Neural cell (in vitro differentiated cells): ENCODE data around the gene POT1. TPM values are rescaled to one million over a fixed set of nuclear protein-coding genes. Genes with fewer than 3 reads are reported as not detected.

Experiments
- H2AFZ ChIP-seq: fragments of 200-600, 300-800 bp; sonication (generic), shearing (Covaris generic); 2 replicates; pipeline ENCODE4 v1.6.0; 2014; ENCODE audit warnings: low read depth, mild to moderate bottlenecking, antibody characterized with exemption, low read length, moderate library complexity
- H3F3A ChIP-seq: fragments of 200-600 bp; shearing (Covaris generic); 2 replicates; pipeline ENCODE4 v1.6.1; 2016; ENCODE audit warnings: mild to moderate bottlenecking, moderate library complexity, mixed read lengths, antibody characterized with exemption, low read length; ENCODE audit not compliant: insufficient read depth, poor library complexity, severe bottlenecking
- H3K27ac ChIP-seq: fragments of 200-600, 300-800 bp; sonication (generic), shearing (Covaris generic); 2 replicates; pipeline ENCODE4 v1.5.1; 2014; ENCODE audit warnings: mild to moderate bottlenecking, low read length, moderate library complexity
- H3K27me3 ChIP-seq: fragments of 300-800, 200-600 bp; sonication (generic), shearing (Covaris generic); 2 replicates; pipeline ENCODE4 v1.6.0; 2014; ENCODE audit warnings: mild to moderate bottlenecking, low read depth, low read length, moderate library complexity; ENCODE audit not compliant: insufficient read depth
- H3K36me3 ChIP-seq: fragments of 300-800, 200-600 bp; sonication (generic), shearing (Covaris generic); 2 replicates; pipeline ENCODE4 v1.5.1; 2014; ENCODE audit warnings: mild to moderate bottlenecking, antibody characterized with exemption, low read length, moderate library complexity; ENCODE audit not compliant: insufficient read depth
- H3K4me2 ChIP-seq: fragments of 300-800, 200-600 bp; sonication (generic), shearing (Covaris generic); 2 replicates; pipeline ENCODE4 v1.6.0; 2014; ENCODE audit warnings: mild to moderate bottlenecking, low read length
- H3K4me3 ChIP-seq: fragments of 300-800, 200-600 bp; sonication (generic), shearing (Covaris generic); 2 replicates; pipeline ENCODE4 v1.5.1; 2014; ENCODE audit warnings: mild to moderate bottlenecking, low read length, moderate library complexity
- H3K79me2 ChIP-seq: fragments of 200-600 bp; shearing (Covaris generic); replicated peaks from 2 replicates; pipeline ENCODE4 v1.6.0; 2014; ENCODE audit warnings: mild to moderate bottlenecking, low read length, moderate library complexity; ENCODE audit not compliant: insufficient read depth
- H3K9ac ChIP-seq: fragments of 300-800, 200-600 bp; sonication (generic), shearing (Covaris generic); 2 replicates; pipeline ENCODE4 v1.6.1; 2016; ENCODE audit warnings: mild to moderate bottlenecking, low read length, mixed read lengths
- H3K9me2 ChIP-seq: fragments of 200-600 bp; shearing (Covaris generic); 2 replicates; pipeline ENCODE4 v1.6.1; 2016; ENCODE audit warnings: mild to moderate bottlenecking, low read length, mixed read lengths; ENCODE audit not compliant: insufficient read depth
- H3K9me3 ChIP-seq: fragments of 200-600, 300-800 bp; sonication (generic), shearing (Covaris generic); 2 replicates; pipeline ENCODE4 v1.6.1; 2016; ENCODE audit warnings: mild to moderate bottlenecking, mixed run types, low read length, moderate library complexity, mixed read lengths
- H4K20me1 ChIP-seq: fragments of 200-600 bp; shearing (Covaris generic); 2 replicates; pipeline ENCODE4 v1.6.1; 2016; ENCODE audit warnings: mild to moderate bottlenecking, mixed run types; ENCODE audit not compliant: insufficient read depth
- EP300 ChIP-seq: fragments of 450-650 bp; conservative IDR thresholded peaks from 2 replicates; pipeline ENCODE4 v1.6.1; 2014; ENCODE audit warnings: antibody characterized with exemption, mild to moderate bottlenecking, moderate library complexity; ENCODE audit not compliant: poor library complexity, severe bottlenecking
- EZH2 ChIP-seq: fragments of 200-600, 300-800 bp; shearing (Covaris generic), sonication (generic); IDR thresholded peaks from 2 replicates; pipeline ENCODE4 v1.6.1; 2014; ENCODE audit warnings: antibody characterized with exemption, low read length, borderline replicate concordance, mild to moderate bottlenecking; ENCODE audit not compliant: insufficient read depth, poor library complexity, severe bottlenecking
- MXI1 ChIP-seq: fragments of 450-650 bp; conservative IDR thresholded peaks from 2 replicates; pipeline ENCODE4 v1.6.1; 2014; ENCODE audit warnings: antibody characterized with exemption, mild to moderate bottlenecking; ENCODE audit not compliant: poor library complexity, severe bottlenecking
- POLR2AphosphoS5 ChIP-seq: IDR thresholded peaks from 2 replicates; pipeline ENCODE4 v1.6.1; 2012
- RAD21 ChIP-seq: fragments of 450-650 bp; conservative IDR thresholded peaks from 2 replicates; pipeline ENCODE4 v1.6.1; 2014; ENCODE audit warnings: antibody characterized with exemption, mild to moderate bottlenecking, moderate library complexity
- REST ChIP-seq: IDR thresholded peaks from 2 replicates; pipeline ENCODE4 v1.6.1; 2012; ENCODE audit warnings: borderline replicate concordance
- SMC3 ChIP-seq: fragments of 450-650 bp; conservative IDR thresholded peaks from 2 replicates; pipeline ENCODE4 v1.6.1; 2014; ENCODE audit warnings: antibody characterized with exemption, mild to moderate bottlenecking, moderate library complexity; ENCODE audit not compliant: poor library complexity
- TAF1 ChIP-seq: IDR thresholded peaks from 2 replicates; pipeline ENCODE4 v1.6.1; 2012; ENCODE audit warnings: low read depth
- polyA plus RNA-seq: library from polyadenylated mRNA; depleted of rRNA; stranded (reverse); fragments of >200 nt; gene quantifications from 2 replicates; pipeline ENCODE4 v1.2.3, GENCODE V29; 2014
- TF ChIP-seq, protein P1 (sequence below): fragments of 450-650 bp; IDR thresholded peaks from 2 replicates; pipeline ENCODE4 v1.5.1; 2014; ENCODE audit warnings: antibody characterized with exemption, mild to moderate bottlenecking, moderate library complexity; ENCODE audit not compliant: poor library complexity, severe bottlenecking

The POT1 gene
- polyA plus RNA-seq, 1 donor from 2014 or later, result 19.3 TPM

DNA sequence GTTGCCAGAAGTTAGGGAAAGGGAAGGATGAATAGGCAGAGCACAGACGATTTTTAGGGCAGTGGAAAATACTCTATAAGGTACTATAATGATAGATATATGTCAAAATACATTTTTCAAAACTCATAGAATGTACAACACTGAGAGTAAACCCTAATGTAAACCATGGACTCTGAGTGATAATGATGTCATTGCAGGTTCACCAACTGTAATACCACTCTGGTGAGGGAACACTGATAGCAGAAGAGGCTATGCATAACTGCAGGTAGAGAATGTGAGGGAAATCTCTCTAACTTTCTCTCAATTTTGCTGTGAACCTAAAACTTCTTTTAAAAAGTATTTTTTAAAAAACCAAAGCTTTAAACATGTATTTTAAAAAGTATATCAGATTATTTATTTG, 22.1 kb downstream of the POT1 start:
- Histone ChIP-seq H3K4me2 (no peak overlapping the region), H3K4me3 (no peak overlapping the region), H3K9me2 (no peaks in the 10 kb centered on the region), H3K79me2 (no peaks in the 10 kb centered on the region), H2AFZ (no peak overlapping the region), H4K20me1 (no peaks in the 10 kb centered on the region), H3K9me3 (no peaks in the 10 kb centered on the region), H3K36me3 (no peaks in the 10 kb centered on the region), H3K9ac (no peak overlapping the region), H3F3A (no peaks in the 10 kb centered on the region), H3K27ac (no peak overlapping the region), H3K27me3 (no peaks in the 10 kb centered on the region)
- TF ChIP-seq, protein P1, sequence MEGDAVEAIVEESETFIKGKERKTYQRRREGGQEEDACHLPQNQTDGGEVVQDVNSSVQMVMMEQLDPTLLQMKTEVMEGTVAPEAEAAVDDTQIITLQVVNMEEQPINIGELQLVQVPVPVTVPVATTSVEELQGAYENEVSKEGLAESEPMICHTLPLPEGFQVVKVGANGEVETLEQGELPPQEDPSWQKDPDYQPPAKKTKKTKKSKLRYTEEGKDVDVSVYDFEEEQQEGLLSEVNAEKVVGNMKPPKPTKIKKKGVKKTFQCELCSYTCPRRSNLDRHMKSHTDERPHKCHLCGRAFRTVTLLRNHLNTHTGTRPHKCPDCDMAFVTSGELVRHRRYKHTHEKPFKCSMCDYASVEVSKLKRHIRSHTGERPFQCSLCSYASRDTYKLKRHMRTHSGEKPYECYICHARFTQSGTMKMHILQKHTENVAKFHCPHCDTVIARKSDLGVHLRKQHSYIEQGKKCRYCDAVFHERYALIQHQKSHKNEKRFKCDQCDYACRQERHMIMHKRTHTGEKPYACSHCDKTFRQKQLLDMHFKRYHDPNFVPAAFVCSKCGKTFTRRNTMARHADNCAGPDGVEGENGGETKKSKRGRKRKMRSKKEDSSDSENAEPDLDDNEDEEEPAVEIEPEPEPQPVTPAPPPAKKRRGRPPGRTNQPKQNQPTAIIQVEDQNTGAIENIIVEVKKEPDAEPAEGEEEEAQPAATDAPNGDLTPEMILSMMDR, result no peak
- TF ChIP-seq TAF1 (no peak), REST (no peak), RAD21 (no peak), POLR2AphosphoS5 (no peak), MXI1 (no peak), EZH2 (no peak), SMC3 (no peak), EP300 (no peak)

GRCh38 chr7:124898531-124898930, 31.1 kb downstream of the POT1 start:
- H3K9ac ChIP-seq, result no peak overlapping the region
- no peak overlapping the region for H3K27ac ChIP-seq
- no peaks in the 10 kb centered on the region for H3K27me3 ChIP-seq
- no peaks in the 10 kb centered on the region for H3K9me2 ChIP-seq
- H3K79me2 ChIP-seq, result no peaks in the 10 kb centered on the region
- no peak for TF ChIP-seq POLR2AphosphoS5
- TF ChIP-seq REST, result no peak
- TF ChIP-seq, protein P1, result no peak
- TF ChIP-seq TAF1, result no peak
- TF ChIP-seq EZH2, result no peak
- TF ChIP-seq SMC3, result no peak
- no peak for TF ChIP-seq EP300
- no peak for TF ChIP-seq MXI1
- TF ChIP-seq RAD21, result no peak
- no peaks in the 10 kb centered on the region for H3K9me3 ChIP-seq
- H3F3A ChIP-seq, result no peaks in the 10 kb centered on the region
- H3K36me3 ChIP-seq, result no peaks in the 10 kb centered on the region
- no peak overlapping the region for H3K4me3 ChIP-seq
- H3K4me2 ChIP-seq, result no peak overlapping the region
- H4K20me1 ChIP-seq, result no peaks in the 10 kb centered on the region
- no peak overlapping the region for H2AFZ ChIP-seq
